GM23338 (cell line): ENCODE measurements around the gene DMKN. TPM values are rescaled to one million over a fixed set of nuclear protein-coding genes. Genes with fewer than 3 reads are reported as not detected.

Experiments
- ATAC-seq: fragments of 200-7000 bp; cut with Tn5 transposase; 3 replicates; pipeline ENCODE4 v1.9.1; 2020
- DNase-seq: peaks from one replicate; pipeline ENCODE4 v3.0.0-alpha.2; 2015; ENCODE audit warnings: low spot score
- H2AFZ ChIP-seq: fragments of 200-600 bp; sonication (generic); 2 replicates; pipeline ENCODE4 v1.8.0; 2016; ENCODE audit warnings: antibody characterized with exemption, mild to moderate bottlenecking, moderate library complexity
- H3F3A ChIP-seq: fragments of 200-600 bp; sonication (generic); replicated peaks from 2 replicates; pipeline ENCODE4 v1.8.0; 2017; ENCODE audit warnings: antibody characterized with exemption, mixed run types, low read depth
- H3K27ac ChIP-seq: fragments of 200-600 bp; sonication (generic); 2 replicates; pipeline ENCODE4 v1.6.1; 2016; ENCODE audit warnings: low read depth
- H3K27me3 ChIP-seq: fragments of 200-600 bp; sonication (generic); 2 replicates; pipeline ENCODE4 v1.8.0; 2016; ENCODE audit warnings: mild to moderate bottlenecking, mixed run types, moderate library complexity; ENCODE audit not compliant: insufficient read depth
- H3K36me3 ChIP-seq: fragments of 200-600 bp; sonication (generic); 2 replicates; pipeline ENCODE4 v1.8.0; 2016; ENCODE audit warnings: mild to moderate bottlenecking; ENCODE audit not compliant: insufficient read depth
- H3K4me1 ChIP-seq: fragments of 200-600 bp; sonication (generic); 2 replicates; pipeline ENCODE4 v1.8.0; 2016; ENCODE audit warnings: mild to moderate bottlenecking, moderate library complexity; ENCODE audit not compliant: insufficient read depth
- H3K4me2 ChIP-seq: fragments of 200-600 bp; sonication (generic); 2 replicates; pipeline ENCODE4 v1.7.1; 2017; ENCODE audit warnings: mixed run types
- H3K4me3 ChIP-seq: fragments of 200-600 bp; sonication (generic); 2 replicates; pipeline ENCODE4 v1.6.1; 2016; ENCODE audit warnings: mixed run types
- H3K79me2 ChIP-seq: fragments of 200-600 bp; sonication (generic); replicated peaks from 2 replicates; pipeline ENCODE4 v1.8.0; 2017; ENCODE audit warnings: mild to moderate bottlenecking; ENCODE audit not compliant: insufficient read depth
- H3K9me2 ChIP-seq: fragments of 200-600 bp; sonication (generic); 2 replicates; pipeline ENCODE4 v1.8.0; 2017; ENCODE audit not compliant: insufficient read depth
- H4K20me1 ChIP-seq: fragments of 200-600 bp; sonication (generic); replicated peaks from 2 replicates; pipeline ENCODE4 v1.8.0; 2017; ENCODE audit warnings: mild to moderate bottlenecking; ENCODE audit not compliant: insufficient read depth
- H3K27ac Mint-ChIP-seq: 2 replicates; pipeline ENCODE4 v1.8.0; 2020; ENCODE audit warnings: inconsistent platforms, mild to moderate bottlenecking, moderate library complexity, mixed read lengths
- H3K27me3 Mint-ChIP-seq: 3 replicates; pipeline ENCODE4 v1.8.0; 2022; ENCODE audit warnings: low read depth, mild to moderate bottlenecking, moderate library complexity, mixed read lengths, inconsistent platforms; ENCODE audit not compliant: insufficient read depth, poor library complexity
- H3K36me3 Mint-ChIP-seq: 3 replicates; pipeline ENCODE4 v1.8.0; 2021; ENCODE audit warnings: low read depth, mild to moderate bottlenecking, inconsistent platforms, moderate library complexity, mixed read lengths
- H3K4me1 Mint-ChIP-seq: 3 replicates; pipeline ENCODE4 v1.8.0; 2020; ENCODE audit warnings: mild to moderate bottlenecking, inconsistent platforms, mixed read lengths
- H3K4me3 Mint-ChIP-seq: 3 replicates; pipeline ENCODE4 v1.8.0; 2021; ENCODE audit warnings: moderate library complexity, mild to moderate bottlenecking, inconsistent platforms, mixed read lengths
- H3K9me3 Mint-ChIP-seq: 3 replicates; pipeline ENCODE4 v1.8.0; 2020; ENCODE audit warnings: moderate library complexity, mild to moderate bottlenecking, inconsistent platforms, mixed read lengths
- CREB1 ChIP-seq: fragments of 250-450 bp; sonication (Bioruptor Pico); IDR thresholded peaks from 2 replicates; pipeline ENCODE4 v1.5.0; 2020; ENCODE audit warnings: low read depth, mild to moderate bottlenecking, moderate library complexity
- EZH2 ChIP-seq: fragments of 200-600 bp; sonication (generic); IDR thresholded peaks from one replicate; pipeline ENCODE4 v1.8.0; 2017; ENCODE audit warnings: antibody characterized with exemption, mild to moderate bottlenecking, low read depth; ENCODE audit not compliant: unreplicated experiment
- EZH2phosphoT487 ChIP-seq: fragments of 200-600 bp; sonication (generic); IDR thresholded peaks from one replicate; pipeline ENCODE4 v1.8.1; 2018; ENCODE audit warnings: antibody characterized with exemption; ENCODE audit not compliant: unreplicated experiment
- JUNB ChIP-seq: IDR thresholded peaks from one replicate; pipeline ENCODE4 v1.6.1; 2016; ENCODE audit warnings: antibody characterized with exemption; ENCODE audit not compliant: unreplicated experiment
- NANOG ChIP-seq: IDR thresholded peaks from 2 replicates; pipeline ENCODE4 v1.6.1; 2016; ENCODE audit warnings: antibody characterized with exemption, borderline replicate concordance
- POLR2AphosphoS5 ChIP-seq: IDR thresholded peaks from 2 replicates; pipeline ENCODE4 v1.6.1; 2016; ENCODE audit warnings: antibody characterized with exemption, low read depth
- REST ChIP-seq: IDR thresholded peaks from one replicate; pipeline ENCODE4 v1.6.1; 2018; ENCODE audit warnings: antibody characterized with exemption; ENCODE audit not compliant: unreplicated experiment
- STAT1 ChIP-seq: IDR thresholded peaks from one replicate; pipeline ENCODE4 v1.6.1; 2016; ENCODE audit warnings: antibody characterized with exemption; ENCODE audit not compliant: unreplicated experiment
- ZNF114 ChIP-seq: fragments of 250-450 bp; sonication (Bioruptor Pico); IDR thresholded peaks from 2 replicates; pipeline ENCODE4 v1.5.0; 2020; ENCODE audit warnings: mild to moderate bottlenecking, moderate library complexity
- ZNF331 ChIP-seq: fragments of 250-450 bp; sonication (Bioruptor Pico); IDR thresholded peaks from 2 replicates; pipeline ENCODE4 v1.5.0; 2020; ENCODE audit warnings: low read depth, mild to moderate bottlenecking, moderate library complexity
- ZNF462 ChIP-seq: fragments of 250-450 bp; sonication (Bioruptor Pico); IDR thresholded peaks from 2 replicates; pipeline ENCODE4 v1.5.0; 2020; ENCODE audit warnings: mild to moderate bottlenecking, moderate library complexity
- polyA plus RNA-seq: library from polyadenylated mRNA; unstranded; fragments of >200 nt; fragmentation: Nextera tagmentation; extraction: Ambion mirVana; gene quantifications from 2 replicates; pipeline ENCODE4 v1.2.1, GENCODE V29; 2016
- total RNA-seq: library from RNA; depleted of rRNA; stranded (reverse); fragments of >200 nt; shearing (Covaris generic); gene quantifications from 2 replicates; pipeline ENCODE4 v1.2.3, GENCODE V29; 2014
- TF ChIP-seq, protein P1 (sequence below), 2 experiments: fragments of 200-600 bp in 1 of 2; sonication (generic) in 1 of 2; conservative IDR thresholded peaks; 2 replicates each; pipeline versions ENCODE4 v1.5.1 to v1.6.1; 2016 to 2017; ENCODE audit warnings: antibody characterized with exemption in 2 of 2, low read depth in 2 of 2, mild to moderate bottlenecking in 2 of 2, moderate library complexity in 1 of 2
- TF ChIP-seq, protein P2 (sequence below): IDR thresholded peaks from 2 replicates; pipeline ENCODE4 v1.6.1; 2016; ENCODE audit warnings: antibody characterized with exemption

Gene DMKN
- total and polyA plus RNA-seq, 2 experiments from 2014 or later, result 259 to 569 TPM

- no peak for TF ChIP-seq STAT1
These were observed 52.4 kb downstream of the DMKN start (continued) for GRCh38 chr19:35461060-35461459.

GRCh38 chr19:35460608-35461007 lies 52.8 kb downstream of the DMKN start:
- no peaks in the 10 kb centered on the region for H4K20me1 ChIP-seq
- Mint-ChIP-seq H3K4me3 (no peak overlapping the region; the same call in 2 of the 3 replicates), H3K4me1 (peaks cover 3% of the 10 kb centered on the region), H3K27me3 (peaks cover 7% of the 10 kb centered on the region), H3K36me3 (no peaks in the 10 kb centered on the region), H3K9me3 (no peaks in the 10 kb centered on the region), H3K27ac (no peak overlapping the region)
- H3K4me3 ChIP-seq, result no peak overlapping the region
- H3K79me2 ChIP-seq, result no peaks in the 10 kb centered on the region
- no peaks in the 10 kb centered on the region for H3K4me1 ChIP-seq
- no peak overlapping the region for H3K4me2 ChIP-seq
- no peaks in the 10 kb centered on the region for H3F3A ChIP-seq
- ATAC-seq (no peak), DNase-seq (no peak)
- H2AFZ ChIP-seq, result peak overlapping the region; percentile 14; the same call in 1 of the 2 replicates
- H3K36me3 ChIP-seq, result no peaks in the 10 kb centered on the region
- H3K9me2 ChIP-seq, result no peaks in the 10 kb centered on the region
- H3K27ac ChIP-seq, result no peak overlapping the region
- TF ChIP-seq ZNF462 (CRISPR knock-in tag), result no peak
- TF ChIP-seq JUNB, result no peak
- TF ChIP-seq, protein P1, sequence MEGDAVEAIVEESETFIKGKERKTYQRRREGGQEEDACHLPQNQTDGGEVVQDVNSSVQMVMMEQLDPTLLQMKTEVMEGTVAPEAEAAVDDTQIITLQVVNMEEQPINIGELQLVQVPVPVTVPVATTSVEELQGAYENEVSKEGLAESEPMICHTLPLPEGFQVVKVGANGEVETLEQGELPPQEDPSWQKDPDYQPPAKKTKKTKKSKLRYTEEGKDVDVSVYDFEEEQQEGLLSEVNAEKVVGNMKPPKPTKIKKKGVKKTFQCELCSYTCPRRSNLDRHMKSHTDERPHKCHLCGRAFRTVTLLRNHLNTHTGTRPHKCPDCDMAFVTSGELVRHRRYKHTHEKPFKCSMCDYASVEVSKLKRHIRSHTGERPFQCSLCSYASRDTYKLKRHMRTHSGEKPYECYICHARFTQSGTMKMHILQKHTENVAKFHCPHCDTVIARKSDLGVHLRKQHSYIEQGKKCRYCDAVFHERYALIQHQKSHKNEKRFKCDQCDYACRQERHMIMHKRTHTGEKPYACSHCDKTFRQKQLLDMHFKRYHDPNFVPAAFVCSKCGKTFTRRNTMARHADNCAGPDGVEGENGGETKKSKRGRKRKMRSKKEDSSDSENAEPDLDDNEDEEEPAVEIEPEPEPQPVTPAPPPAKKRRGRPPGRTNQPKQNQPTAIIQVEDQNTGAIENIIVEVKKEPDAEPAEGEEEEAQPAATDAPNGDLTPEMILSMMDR (conservative IDR thresholded peaks at IDR 0.05; ENCODE audit: low read depth in 2 of 2), result no peak
- TF ChIP-seq, protein P2, sequence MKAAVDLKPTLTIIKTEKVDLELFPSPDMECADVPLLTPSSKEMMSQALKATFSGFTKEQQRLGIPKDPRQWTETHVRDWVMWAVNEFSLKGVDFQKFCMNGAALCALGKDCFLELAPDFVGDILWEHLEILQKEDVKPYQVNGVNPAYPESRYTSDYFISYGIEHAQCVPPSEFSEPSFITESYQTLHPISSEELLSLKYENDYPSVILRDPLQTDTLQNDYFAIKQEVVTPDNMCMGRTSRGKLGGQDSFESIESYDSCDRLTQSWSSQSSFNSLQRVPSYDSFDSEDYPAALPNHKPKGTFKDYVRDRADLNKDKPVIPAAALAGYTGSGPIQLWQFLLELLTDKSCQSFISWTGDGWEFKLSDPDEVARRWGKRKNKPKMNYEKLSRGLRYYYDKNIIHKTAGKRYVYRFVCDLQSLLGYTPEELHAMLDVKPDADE, result no peak
- no peak for TF ChIP-seq CREB1 (CRISPR knock-in tag)
- no peak for TF ChIP-seq STAT1
- no peak for TF ChIP-seq POLR2AphosphoS5
- TF ChIP-seq NANOG, result no peak
- no peak for TF ChIP-seq REST
- TF ChIP-seq EZH2phosphoT487, result no peak
- TF ChIP-seq ZNF331 (CRISPR knock-in tag), result no peak
- TF ChIP-seq ZNF114, result no peak
- TF ChIP-seq EZH2, result no peak
- no peaks in the 10 kb centered on the region for H3K27me3 ChIP-seq
